ENCODE results near the gene UQCR11.

UQCR11 gene

GRCh38 chr19:1567116-1567847 lies 38.0 kb downstream of the UQCR11 start:
- DNase-seq (ENCODE audit: low read depth): no peak

GRCh38 chr19:1566392-1567115 lies 38.7 kb downstream of the UQCR11 start:
- no peak for DNase-seq (ENCODE audit: low read depth)

- no peak for DNase-seq (ENCODE audit: low read depth)
Measured at GRCh38 chr19:1563251-1563650, 42.0 kb downstream of the UQCR11 start.

GRCh38 chr19:1561236-1561842 lies 43.9 kb downstream of the UQCR11 start:
- DNase-seq (ENCODE audit: low read depth): no peak

DNA sequence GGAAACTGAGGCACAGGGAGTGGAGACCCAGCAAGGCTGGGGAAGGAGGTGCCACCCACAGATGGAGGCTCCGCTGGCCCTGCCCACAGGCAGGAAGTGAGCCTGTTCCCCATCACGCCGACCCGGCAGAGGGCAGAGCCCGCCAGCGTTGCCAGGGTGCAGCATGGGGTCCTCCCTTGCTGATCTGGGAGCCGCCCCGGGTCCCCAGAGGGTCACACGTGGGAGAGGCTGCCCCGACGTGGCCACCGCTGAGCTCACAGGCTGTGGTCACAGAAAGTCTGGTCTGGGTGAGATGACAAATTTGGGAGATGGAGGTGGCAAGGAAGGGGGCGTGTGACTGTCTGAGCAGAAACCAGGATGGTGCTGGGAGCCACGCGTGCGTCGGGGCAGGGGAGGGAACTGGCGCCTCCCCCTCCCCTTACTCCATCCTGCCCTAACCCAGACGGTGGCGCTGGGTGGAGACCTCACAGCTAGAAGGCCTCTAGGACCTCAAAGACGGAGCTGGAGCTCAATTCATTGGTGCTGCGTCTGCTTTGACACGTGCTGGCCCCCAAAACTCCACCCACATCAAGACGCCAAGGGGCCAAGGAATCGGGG lies 44.9 kb downstream of the UQCR11 start:
- no peak for DNase-seq (ENCODE audit: low read depth)

GRCh38 chr19:1558552-1558951 lies 46.7 kb downstream of the UQCR11 start:
- no peak for DNase-seq (ENCODE audit: low read depth)

- DNase-seq (ENCODE audit: low read depth): no peak
Measured at GRCh38 chr19:1556390-1557070, 48.7 kb downstream of the UQCR11 start.

DNA sequence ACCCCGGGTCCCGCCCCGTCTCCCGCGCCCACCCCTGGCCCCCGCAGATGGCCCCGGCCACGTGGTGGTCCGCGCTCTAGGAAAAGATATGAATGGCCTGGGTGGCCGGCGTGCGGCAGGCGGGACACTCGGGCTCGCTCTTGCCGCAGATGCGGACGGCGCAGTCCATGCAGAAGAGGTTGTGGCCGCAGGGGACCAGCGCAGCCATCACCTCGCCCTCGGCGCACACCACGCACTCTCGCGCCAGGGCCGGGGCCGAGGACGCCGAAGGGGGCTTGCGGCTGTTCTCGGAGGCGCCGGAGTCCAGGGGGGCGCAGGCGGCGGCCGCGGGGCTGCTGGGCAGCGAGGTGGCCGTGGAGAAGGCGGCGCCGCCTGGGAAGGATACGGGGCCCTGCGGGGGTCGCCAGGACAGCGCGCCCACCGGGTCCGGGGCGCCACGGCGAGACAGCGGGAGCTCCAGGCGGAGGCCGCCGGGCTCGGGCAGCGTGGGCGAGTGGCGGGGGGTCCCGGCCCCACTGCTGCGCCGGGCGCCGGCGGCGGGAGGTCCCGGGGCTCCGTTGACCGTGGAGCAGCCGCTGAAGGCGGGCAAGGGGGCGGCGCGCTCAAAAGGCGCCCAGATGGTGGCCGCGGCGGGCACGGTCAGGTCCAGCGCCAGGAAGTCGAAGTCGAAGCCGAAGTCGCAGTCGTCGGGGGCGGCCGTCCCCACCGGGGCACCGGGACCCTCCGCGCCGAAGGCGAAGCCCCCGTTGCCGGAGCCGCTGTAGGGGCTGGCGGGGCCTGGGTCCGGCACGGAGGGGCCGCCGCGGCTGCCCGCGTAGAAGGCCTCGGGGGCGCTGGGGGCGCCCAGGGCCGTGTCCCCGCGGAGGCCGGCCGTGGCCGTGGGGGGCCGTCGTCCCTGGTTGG lies 49.5 kb downstream of the UQCR11 start:
- DNase-seq (ENCODE audit: low read depth): no peak

GRCh38 chr19:1554968-1555367 lies 50.3 kb downstream of the UQCR11 start:
- DNase-seq (ENCODE audit: low read depth): no peak

- DNase-seq (ENCODE audit: low read depth): no peak
Measured at GRCh38 chr19:1553415-1553814, 51.8 kb downstream of the UQCR11 start.

GRCh38 chr19:1551068-1552040 lies 53.9 kb downstream of the UQCR11 start:
- DNase-seq (ENCODE audit: low read depth): no peak

GRCh38 chr19:1549332-1549945 lies 55.8 kb downstream of the UQCR11 start:
- DNase-seq (ENCODE audit: low read depth): no peak
